H1 (cell line): ENCODE data around the gene ATAD3A.
"Not testable (repeated sequence)": the region's sequence is repeated elsewhere in the genome, so short reads cannot be mapped to it uniquely, and the experiment has no call there.

ENCODE experiments used
- CEBPB ChIP-seq: IDR thresholded peaks from 2 replicates; pipeline ENCODE4 v1.6.1; 2012; ENCODE audit warnings: low read depth, low read length
- CREB1 ChIP-seq: IDR thresholded peaks from 2 replicates; pipeline ENCODE4 v1.6.1; 2012; ENCODE audit warnings: inconsistent platforms
- HDAC6 ChIP-seq: IDR thresholded peaks from one replicate; pipeline ENCODE4 v1.7.1; 2012; ENCODE audit warnings: low read depth, mild to moderate bottlenecking, inconsistent platforms, low read length, moderate library complexity
- POLR2A ChIP-seq, 2 experiments: IDR thresholded peaks; 1 replicate in 1 of 2; 2 replicates in 1 of 2; pipeline ENCODE4 v1.6.1; 2011; ENCODE audit warnings: low read depth in 2 of 2, low read length in 2 of 2, mild to moderate bottlenecking in 2 of 2; ENCODE audit errors: control extremely low read depth in 1 of 2
- POLR2AphosphoS5 ChIP-seq: IDR thresholded peaks from 2 replicates; pipeline ENCODE4 v1.6.1; 2011; ENCODE audit warnings: low read depth, low read length
- RAD21 ChIP-seq, 2 experiments: IDR thresholded peaks in 1 of 2; conservative IDR thresholded peaks in 1 of 2; 2 replicates each; pipeline ENCODE4 v1.6.1; 2011; ENCODE audit warnings: low read depth in 2 of 2, low read length in 2 of 2, improper control_type of control experiment in 1 of 2, inconsistent platforms in 1 of 2, mild to moderate bottlenecking in 1 of 2, moderate library complexity in 1 of 2
- RXRA ChIP-seq: IDR thresholded peaks from 2 replicates; pipeline ENCODE4 v1.6.1; 2011; ENCODE audit warnings: low read depth, mild to moderate bottlenecking, low read length, moderate library complexity; ENCODE audit not compliant: insufficient read depth
- SIN3A ChIP-seq, 2 experiments: IDR thresholded peaks in 1 of 2; conservative IDR thresholded peaks in 1 of 2; 2 replicates each; pipeline ENCODE4 v1.6.1; 2011 to 2012; ENCODE audit warnings: low read length in 2 of 2, improper control_type of control experiment in 1 of 2, low read depth in 1 of 2, mild to moderate bottlenecking in 1 of 2
- SP2 ChIP-seq: IDR thresholded peaks from 2 replicates; pipeline ENCODE4 v1.6.1; 2012; ENCODE audit warnings: mild to moderate bottlenecking, low read length, inconsistent platforms
- TAF1 ChIP-seq: IDR thresholded peaks from 2 replicates; pipeline ENCODE4 v1.6.1; 2011; ENCODE audit warnings: mild to moderate bottlenecking, low read depth, low read length
- TEAD4 ChIP-seq: IDR thresholded peaks from 2 replicates; pipeline ENCODE4 v1.6.1; 2012; ENCODE audit warnings: low read depth, low read length, inconsistent platforms, mixed read lengths
- YY1 ChIP-seq: IDR thresholded peaks from 2 replicates; pipeline ENCODE4 v1.6.1; 2011; ENCODE audit warnings: low read depth, mild to moderate bottlenecking, low read length
- TF ChIP-seq, protein P1 (sequence below), 3 experiments: IDR thresholded peaks; 1 replicate in 2 of 3; 2 replicates in 1 of 3; pipeline versions ENCODE4 v1.5.1 to v1.6.1; 2011; ENCODE audit warnings: low read length in 3 of 3, mild to moderate bottlenecking in 3 of 3, inconsistent platforms in 2 of 3, low read depth in 1 of 3, moderate library complexity in 1 of 3; ENCODE audit not compliant: insufficient read depth in 1 of 3; ENCODE audit errors: control extremely low read depth in 1 of 3
- TF ChIP-seq, protein P2 (sequence below): IDR thresholded peaks from 2 replicates; pipeline ENCODE4 v1.6.1; 2011; ENCODE audit warnings: low read depth, mild to moderate bottlenecking, low read length; ENCODE audit not compliant: insufficient read depth

DNA sequence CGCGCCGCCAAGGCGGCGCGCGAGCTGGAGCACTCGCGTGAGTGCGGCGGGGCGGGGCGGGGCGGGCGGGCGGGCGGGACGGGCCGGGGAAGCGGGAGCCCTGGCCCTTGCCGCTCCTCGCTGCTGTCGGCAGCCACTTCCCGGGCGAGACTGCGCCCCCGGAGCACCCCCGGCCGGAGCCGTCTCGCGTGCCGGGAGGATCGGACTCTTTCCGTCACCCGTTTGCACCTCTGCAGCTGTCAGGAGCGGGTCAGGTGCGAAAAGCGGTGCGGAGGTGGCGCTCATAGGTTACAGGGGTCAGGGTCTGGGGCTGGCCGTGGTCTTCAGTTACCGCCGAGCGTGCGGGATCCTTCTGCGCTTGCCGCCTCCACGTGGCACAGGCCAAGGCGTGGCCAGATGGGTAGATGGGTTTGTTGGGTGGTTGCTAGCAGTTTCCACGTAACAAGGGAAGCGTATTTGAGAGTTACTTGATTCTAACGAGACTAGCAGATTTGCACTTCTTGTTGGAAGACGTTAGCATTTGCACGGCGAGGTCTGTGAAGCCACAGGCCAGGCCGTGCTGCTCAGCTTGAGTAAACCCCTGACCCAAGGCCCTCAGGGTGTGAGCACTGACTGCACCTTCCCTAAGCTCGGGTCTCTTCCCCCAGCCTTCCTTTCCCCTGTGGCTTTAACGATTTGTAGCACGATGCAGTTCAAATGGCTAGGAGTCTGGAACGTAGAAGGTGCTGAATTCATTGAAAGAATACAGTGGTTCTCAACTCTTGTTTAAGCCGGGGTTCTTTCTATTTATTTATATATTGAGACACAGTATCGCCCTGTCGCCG, 39.7 kb upstream of the ATAD3A start:
- not testable (repeated sequence) for TF ChIP-seq TAF1; POLR2AphosphoS5; RAD21 (IDR thresholded peaks at IDR 0.05 in 1 of 2, conservative IDR thresholded peaks at IDR 0.05 in 1 of 2; ENCODE audit: low read depth in 2 of 2, low read length in 2 of 2); POLR2A (IDR thresholded peaks at IDR 0.05; ENCODE audit: control extremely low read depth in 1 of 2, low read depth in 2 of 2, low read length in 2 of 2); RXRA; SP2; CEBPB; SIN3A (conservative IDR thresholded peaks at IDR 0.05 in 1 of 2, IDR thresholded peaks at IDR 0.05 in 1 of 2; ENCODE audit: low read depth in 1 of 2, low read length in 2 of 2); YY1; CREB1; TEAD4; HDAC6
- TF ChIP-seq, protein P1, sequence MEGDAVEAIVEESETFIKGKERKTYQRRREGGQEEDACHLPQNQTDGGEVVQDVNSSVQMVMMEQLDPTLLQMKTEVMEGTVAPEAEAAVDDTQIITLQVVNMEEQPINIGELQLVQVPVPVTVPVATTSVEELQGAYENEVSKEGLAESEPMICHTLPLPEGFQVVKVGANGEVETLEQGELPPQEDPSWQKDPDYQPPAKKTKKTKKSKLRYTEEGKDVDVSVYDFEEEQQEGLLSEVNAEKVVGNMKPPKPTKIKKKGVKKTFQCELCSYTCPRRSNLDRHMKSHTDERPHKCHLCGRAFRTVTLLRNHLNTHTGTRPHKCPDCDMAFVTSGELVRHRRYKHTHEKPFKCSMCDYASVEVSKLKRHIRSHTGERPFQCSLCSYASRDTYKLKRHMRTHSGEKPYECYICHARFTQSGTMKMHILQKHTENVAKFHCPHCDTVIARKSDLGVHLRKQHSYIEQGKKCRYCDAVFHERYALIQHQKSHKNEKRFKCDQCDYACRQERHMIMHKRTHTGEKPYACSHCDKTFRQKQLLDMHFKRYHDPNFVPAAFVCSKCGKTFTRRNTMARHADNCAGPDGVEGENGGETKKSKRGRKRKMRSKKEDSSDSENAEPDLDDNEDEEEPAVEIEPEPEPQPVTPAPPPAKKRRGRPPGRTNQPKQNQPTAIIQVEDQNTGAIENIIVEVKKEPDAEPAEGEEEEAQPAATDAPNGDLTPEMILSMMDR (IDR thresholded peaks at IDR 0.05; ENCODE audit: control extremely low read depth in 1 of 3, insufficient read depth in 1 of 3, low read depth in 1 of 3, low read length in 3 of 3), result not testable (repeated sequence)
- TF ChIP-seq, protein P2, sequence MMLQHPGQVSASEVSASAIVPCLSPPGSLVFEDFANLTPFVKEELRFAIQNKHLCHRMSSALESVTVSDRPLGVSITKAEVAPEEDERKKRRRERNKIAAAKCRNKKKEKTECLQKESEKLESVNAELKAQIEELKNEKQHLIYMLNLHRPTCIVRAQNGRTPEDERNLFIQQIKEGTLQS, result not testable (repeated sequence)
